Stimulated activated CD4-positive, alpha-beta T cell treated with anti-CD3 and anti-CD28 coated beads, Interleukin-12 subunit alpha, Interleukin-12 subunit beta, amount 100 ng/mL, for 48 hours (primary cell): ENCODE data around the gene MRPL21.

Source experiments
- DNase-seq, 3 donors: peaks; one replicate each; pipeline ENCODE4 v3.0.0-alpha.2; 2020; ENCODE audit warnings: low read depth in 2 of 3, low spot score in 1 of 3

MRPL21 gene

GRCh38 chr11:68903288-68904247, at the start of gene MRPL21, which contains the start of gene IGHMBP2:
MRPL21 (minus strand) TSS chr11:68903832; CDS start chr11:68903810, 22 bp downstream.
IGHMBP2 (plus strand) TSS chr11:68903891; CDS start chr11:68903953, 62 bp downstream.
- DNase-seq = peak; percentile 77 to 87 (median 80)

GRCh38 chr11:68950762-68951161, 47.1 kb upstream of the MRPL21 start:
- DNase-seq = no peak

- no peak for DNase-seq
Observed at GRCh38 chr11:68950270-68950669, 46.6 kb upstream of the MRPL21 start.

- DNase-seq = no peak
Observed at GRCh38 chr11:68948935-68949334, 45.3 kb upstream of the MRPL21 start.

- no peak for DNase-seq
Observed at GRCh38 chr11:68948496-68948895, 44.9 kb upstream of the MRPL21 start.

- DNase-seq = no peak
Observed at GRCh38 chr11:68947151-68947550, 43.5 kb upstream of the MRPL21 start.

GRCh38 chr11:68946416-68947090, 42.9 kb upstream of the MRPL21 start:
- no peak for DNase-seq

- no peak for DNase-seq
Observed at GRCh38 chr11:68942751-68943271, 39.2 kb upstream of the MRPL21 start.

- no peak for DNase-seq
Observed at GRCh38 chr11:68942095-68942620, 38.5 kb upstream of the MRPL21 start.

GRCh38 chr11:68941324-68942094, 37.9 kb upstream of the MRPL21 start:
- no peak for DNase-seq

GRCh38 chr11:68940651-68941323, 37.2 kb upstream of the MRPL21 start:
- DNase-seq = no peak

- DNase-seq = no peak
Observed at GRCh38 chr11:68939583-68940555, 36.2 kb upstream of the MRPL21 start.

- DNase-seq = no peak
Observed at GRCh38 chr11:68938816-68939582, 35.4 kb upstream of the MRPL21 start.

- DNase-seq = no peak
Observed at GRCh38 chr11:68938088-68938487, 34.5 kb upstream of the MRPL21 start.

GRCh38 chr11:68936676-68937620, 33.3 kb upstream of the MRPL21 start:
- DNase-seq = no peak

GRCh38 chr11:68936358-68936636, 32.7 kb upstream of the MRPL21 start:
- DNase-seq = no peak
